GM21786 (cell line): ENCODE results near the gene P2RY11.

Experiments used
- ATAC-seq: cut with Tn5 transposase; IDR thresholded peaks from one replicate; pipeline ENCODE4 v1.9.1; 2021; ENCODE audit not compliant: unreplicated experiment

Gene P2RY11

DNA sequence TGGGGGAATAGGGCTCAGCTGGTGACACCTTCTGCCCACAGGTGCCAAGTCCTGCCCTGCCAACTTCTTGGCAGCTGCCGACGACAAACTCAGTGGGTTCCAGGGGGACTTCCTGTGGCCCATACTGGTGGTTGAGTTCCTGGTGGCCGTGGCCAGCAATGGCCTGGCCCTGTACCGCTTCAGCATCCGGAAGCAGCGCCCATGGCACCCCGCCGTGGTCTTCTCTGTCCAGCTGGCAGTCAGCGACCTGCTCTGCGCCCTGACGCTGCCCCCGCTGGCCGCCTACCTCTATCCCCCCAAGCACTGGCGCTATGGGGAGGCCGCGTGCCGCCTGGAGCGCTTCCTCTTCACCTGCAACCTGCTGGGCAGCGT, 2.1 kb downstream of the P2RY11 start:
- ATAC-seq, result no peak

DNA sequence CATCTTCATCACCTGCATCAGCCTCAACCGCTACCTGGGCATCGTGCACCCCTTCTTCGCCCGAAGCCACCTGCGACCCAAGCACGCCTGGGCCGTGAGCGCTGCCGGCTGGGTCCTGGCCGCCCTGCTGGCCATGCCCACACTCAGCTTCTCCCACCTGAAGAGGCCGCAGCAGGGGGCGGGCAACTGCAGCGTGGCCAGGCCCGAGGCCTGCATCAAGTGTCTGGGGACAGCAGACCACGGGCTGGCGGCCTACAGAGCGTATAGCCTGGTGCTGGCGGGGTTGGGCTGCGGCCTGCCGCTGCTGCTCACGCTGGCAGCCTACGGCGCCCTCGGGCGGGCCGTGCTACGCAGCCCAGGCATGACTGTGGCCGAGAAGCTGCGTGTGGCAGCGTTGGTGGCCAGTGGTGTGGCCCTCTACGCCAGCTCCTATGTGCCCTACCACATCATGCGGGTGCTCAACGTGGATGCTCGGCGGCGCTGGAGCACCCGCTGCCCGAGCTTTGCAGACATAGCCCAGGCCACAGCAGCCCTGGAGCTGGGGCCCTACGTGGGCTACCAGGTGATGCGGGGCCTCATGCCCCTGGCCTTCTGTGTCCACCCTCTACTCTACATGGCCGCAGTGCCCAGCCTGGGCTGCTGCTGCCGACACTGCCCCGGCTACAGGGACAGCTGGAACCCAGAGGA, 2.6 kb downstream of the P2RY11 start:
- ATAC-seq, result no peak

DNA sequence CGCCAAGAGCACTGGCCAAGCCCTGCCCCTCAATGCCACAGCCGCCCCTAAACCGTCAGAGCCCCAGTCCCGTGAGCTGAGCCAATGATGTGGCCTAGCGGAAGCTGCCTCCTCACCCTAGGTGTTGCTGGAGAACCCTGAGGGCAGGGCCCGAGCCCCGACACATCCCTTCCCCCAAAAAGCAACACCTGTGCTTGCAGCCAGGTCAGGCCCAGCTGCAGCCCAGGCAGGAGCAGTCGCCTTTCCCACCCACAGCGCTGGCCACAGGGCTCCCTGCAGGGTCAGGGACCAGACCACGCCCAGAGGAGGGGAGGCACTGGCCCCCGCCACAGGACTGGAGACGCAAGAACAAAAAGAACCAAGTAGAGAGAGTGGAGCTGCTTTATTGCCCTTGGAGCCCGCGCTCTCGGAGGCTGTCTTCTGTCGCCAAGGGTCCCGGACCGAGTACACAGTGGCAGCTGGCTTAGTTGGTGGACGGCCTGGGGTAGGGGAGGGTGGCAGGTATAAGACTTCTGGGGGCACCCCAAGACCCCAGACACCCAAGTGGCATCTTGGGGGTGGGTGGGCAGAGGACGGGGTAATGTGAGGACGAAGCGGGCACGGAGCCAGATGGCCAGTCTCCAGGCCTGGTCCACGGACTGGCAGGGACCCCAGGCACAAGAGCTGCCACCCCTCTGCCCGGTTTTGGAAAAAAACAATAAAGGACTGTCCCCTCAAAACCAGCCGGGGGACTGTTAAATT, 3.3 kb downstream of the P2RY11 start:
- ATAC-seq, result no peak

DNA sequence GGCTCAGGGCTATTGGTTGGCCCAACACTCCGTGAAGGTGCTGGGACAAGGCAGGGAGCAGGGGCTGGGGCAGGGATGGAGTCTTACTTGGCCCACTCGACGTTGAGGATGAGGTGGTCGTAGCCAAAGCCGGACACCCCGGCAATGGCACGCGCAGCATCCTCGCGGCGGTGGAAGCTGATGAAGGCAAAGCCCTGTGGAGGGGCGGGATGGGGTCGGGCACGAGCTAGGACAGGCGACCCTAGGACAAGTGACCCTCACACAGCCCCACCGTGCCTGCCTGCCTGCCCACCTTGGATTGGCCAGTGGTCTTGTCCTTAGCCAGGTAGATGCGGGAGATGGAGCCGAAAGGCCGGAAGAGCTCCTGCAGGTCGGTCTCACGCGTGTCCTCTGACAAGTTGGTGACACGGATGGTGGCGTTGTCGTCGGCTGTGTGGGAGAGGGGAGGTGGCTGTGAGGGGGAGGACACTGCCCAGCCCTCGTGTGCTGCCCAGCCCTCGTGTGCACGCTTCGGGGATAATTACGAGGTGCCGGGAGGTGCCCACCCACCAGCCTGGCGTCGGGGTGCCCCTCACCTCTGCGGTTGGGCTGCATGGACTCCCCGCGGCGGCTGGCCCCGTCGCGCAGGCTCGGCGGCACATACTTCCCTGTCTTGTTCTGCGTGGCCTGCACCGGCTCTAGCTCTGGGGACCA, 4.0 kb downstream of the P2RY11 start:
- no peak for ATAC-seq

DNA sequence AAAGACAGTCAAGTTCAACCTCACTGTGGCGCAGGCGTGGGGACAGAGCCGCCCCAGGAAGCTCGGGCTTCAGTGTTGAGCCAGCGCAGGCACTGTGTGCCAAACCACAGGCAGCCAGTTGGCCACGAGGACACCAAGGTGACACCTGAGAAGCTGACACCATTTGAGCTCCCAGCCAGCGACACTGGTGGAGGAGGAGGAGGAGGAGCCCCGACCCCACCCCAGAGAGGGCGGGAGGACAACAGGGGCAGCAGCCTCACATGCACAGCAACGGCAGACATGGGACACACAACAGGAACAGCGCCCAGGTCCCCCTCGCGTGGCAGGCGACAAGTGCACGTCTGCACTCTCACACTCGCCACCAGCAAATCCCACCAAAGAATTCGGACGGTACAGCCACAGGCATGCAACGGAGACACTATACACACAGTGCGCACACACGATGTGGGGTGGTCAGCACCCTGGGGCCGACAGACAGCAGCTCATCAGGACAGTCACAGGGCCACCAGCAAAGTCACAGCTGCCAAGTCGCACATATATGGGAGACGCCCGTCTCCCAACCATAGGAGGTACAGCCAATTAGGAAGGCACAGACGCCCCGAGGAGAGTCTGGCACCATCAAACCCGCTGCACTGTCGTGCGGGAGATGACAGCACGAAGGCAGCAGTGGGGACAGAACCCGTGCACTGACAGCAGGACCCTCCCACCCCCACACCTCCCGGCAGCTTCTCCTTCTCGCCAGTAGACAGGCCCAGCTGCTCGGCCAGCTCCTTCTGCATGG, 4.8 kb downstream of the P2RY11 start:
- no peak for ATAC-seq

DNA sequence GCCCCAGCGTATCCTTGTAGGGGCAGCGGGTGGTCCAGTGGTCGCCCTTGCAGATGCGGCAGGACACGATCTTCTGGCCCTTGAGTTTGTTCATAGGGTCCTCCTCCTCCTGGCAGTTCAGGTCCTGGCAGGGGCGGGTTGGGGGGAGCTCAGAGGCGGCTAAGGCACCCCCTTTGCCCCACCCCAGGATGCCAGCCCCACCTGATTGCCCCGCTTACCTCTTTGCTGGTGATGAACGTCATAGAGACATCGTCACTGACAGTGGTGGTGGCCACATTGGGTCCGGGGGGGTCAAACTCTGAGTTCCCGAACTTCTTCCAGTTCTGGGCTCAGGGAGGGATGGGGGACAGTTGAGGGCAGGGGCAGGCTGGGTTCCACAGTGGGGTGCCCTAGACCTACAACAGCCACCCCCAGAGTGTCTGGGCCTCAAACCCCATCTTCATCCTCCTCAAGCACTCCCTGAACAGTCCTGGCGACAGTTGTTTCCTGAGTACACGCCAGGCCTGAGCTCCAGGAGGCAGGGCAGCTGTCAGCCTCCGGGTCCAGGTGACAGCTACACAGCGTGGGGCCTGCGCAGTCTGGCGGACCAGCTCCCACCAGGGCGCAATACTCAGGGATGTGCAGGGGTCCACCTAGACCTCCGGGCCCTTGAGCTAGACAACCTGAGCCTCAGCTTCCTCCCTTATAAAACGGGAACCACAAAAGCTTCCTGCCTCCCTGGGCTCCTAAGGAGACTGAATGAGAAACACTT, 5.5 kb downstream of the P2RY11 start:
- no peak for ATAC-seq

DNA sequence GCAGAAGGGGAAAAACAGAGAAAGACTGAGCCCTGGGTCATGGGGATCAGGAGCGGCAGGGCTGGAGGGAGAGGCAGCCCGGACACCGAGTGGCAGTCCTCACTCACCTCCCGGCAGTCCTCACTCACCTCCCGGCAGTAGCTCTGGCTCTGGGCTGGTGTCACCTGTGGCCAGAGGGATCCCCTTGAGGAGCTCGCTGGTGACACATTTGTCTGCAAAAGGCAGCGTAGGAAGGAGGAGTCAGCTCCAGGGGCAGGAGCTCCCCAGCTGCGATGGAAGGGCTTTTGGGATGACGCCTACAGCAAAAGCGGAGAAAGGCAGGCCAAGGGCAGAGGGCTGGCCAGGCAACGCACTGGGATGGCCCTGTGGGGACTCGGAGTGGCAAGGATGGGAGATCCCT, 7.5 kb downstream of the P2RY11 start:
- ATAC-seq, result no peak

DNA sequence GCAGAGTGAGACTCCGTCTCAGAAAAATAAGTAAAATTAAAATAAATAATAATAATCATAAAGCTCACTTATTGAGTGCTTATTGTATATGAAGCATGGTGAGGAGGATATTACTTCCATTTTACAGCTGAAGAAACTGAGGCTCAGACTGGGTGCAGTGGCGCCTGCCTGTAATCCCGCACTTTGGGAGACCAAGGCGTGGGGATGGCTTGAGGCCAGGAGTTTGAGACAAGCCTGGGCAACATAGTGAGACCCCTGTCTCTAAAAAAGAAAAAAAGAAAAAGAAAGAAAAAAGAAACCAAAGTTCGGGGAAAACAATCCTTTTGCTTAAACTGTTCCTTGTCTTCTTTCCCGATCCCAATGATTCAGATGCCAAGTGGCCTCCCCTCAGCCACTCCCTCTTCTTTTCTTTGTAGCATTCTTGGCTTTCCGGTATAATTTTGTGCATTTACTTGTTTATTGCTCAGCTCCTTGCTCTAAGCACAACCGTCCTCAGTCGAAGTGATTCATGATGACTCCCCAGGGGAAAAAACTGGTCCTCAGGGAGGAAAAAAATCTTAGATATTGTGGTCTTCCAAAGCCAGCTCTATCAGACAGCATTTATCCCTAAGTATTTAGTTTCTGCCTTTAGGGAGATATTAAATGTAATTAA, 9.2 kb downstream of the P2RY11 start:
- ATAC-seq, result no peak

DNA sequence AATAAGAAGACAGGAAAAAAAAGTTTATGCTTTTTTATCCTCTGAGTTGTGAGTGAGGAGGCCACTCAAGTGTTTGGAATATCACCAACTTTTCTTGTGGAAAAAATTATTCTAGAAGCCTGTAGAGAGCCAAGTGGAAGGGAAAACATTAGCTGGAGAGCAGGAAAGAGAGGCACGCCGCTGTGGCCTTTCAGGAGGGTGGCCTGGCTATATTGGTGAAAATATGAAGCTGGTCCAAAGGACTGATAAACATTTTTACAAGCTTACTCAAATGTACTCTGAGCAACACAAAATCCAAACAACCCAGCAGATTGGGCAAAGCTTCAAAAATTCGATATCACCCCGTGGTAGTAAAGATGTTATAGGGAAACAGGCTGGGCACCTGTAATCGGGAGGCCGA, 10.6 kb downstream of the P2RY11 start:
- ATAC-seq, result no peak

DNA sequence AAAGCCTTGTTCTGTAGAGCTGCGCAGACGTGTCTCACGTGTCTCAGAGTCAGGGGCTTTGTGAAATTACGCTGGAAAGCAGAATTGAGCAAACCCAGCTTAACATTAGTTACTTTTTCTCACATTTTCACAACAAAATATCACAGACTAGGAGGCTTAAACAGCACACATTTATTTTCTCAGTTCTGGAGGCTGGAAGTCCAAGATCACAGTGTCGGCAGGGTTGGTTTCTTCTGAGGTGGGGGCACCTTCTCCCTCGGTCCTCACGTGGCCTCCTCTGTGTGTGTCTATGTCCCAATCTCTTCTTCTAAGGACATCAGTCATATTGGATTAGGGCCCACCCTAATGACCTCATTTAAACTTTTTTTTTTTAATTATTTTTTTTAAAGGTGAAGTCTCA, 12.9 kb downstream of the P2RY11 start:
- ATAC-seq, result no peak

DNA sequence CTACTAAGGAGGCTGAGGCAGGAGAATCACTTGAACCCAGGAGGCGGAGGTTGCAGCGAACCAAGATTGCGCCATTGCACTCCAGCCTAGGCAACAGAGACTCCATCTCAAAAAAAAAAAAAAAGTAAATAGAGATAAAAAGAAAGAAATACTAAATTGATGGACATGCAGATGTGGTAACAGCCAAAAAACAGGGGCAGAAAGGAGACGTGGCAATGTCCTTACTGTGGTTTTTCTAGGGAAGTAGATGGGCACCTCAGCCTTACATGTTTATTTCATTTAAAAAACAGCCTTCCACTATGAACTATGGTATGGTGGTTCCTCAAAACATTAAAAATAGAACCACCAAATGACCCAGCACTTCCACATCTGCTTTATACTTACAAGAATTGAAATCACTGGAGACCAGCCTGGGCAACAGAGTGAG, 14.7 kb downstream of the P2RY11 start:
- no peak for ATAC-seq

DNA sequence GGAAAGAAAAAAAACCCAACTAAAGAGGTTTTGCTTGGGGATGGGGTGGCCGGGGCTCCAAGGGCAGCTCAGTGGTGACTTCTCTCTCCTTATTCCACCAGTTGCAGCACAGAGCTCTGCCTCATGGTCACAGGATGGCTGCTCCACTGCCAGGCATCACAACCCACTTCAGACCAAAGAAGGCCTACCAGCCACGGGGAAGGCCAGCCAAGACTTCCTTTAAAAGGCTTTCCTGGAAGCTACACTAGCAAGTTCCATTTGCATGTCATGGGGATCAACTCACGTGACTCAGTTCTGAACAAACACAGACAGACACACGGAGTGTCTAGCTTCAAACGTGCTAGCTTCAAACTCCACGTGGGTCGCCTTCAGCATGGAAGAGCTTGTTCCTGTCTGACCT, 21.4 kb downstream of the P2RY11 start:
- no peak for ATAC-seq

DNA sequence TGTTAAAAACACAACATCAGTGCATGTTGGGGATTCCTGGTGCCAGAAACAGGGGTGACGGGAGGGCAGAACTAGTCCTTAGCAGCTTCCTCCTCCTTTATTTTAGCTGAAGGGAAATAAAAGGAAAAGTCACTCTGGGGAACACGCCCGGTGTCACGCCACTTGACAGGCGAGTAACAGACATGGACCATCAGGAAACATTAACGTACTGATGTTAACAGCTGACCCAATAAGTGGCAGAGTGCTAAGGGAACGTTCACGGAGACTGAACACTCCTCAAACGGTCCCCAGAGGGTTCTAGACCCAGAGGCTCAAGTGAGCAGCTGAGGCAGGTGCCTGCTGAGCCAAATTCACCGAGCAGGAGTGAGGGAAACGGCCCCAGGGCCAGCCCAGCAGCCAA, 22.1 kb downstream of the P2RY11 start:
- ATAC-seq, result no peak

DNA sequence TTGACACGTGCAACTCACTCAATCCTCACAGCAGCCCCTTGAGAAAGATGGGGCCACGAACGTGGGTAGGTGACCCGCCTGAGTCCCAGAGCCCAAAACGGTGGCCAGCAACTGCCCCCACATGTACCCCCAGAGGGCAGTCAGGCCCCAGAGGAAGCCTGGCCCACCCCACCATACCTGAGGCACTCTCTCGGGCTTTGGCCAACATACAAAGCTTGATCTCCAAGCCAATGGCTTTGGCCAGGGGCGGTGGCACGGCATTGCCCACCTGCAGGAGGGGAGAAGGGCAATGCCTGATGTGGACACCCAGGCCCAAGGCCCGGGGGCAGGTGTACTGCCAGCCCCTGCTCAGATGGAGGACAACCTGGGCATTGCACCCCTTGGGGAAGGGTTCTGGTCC, 22.5 kb downstream of the P2RY11 start:
- ATAC-seq, result no peak

DNA sequence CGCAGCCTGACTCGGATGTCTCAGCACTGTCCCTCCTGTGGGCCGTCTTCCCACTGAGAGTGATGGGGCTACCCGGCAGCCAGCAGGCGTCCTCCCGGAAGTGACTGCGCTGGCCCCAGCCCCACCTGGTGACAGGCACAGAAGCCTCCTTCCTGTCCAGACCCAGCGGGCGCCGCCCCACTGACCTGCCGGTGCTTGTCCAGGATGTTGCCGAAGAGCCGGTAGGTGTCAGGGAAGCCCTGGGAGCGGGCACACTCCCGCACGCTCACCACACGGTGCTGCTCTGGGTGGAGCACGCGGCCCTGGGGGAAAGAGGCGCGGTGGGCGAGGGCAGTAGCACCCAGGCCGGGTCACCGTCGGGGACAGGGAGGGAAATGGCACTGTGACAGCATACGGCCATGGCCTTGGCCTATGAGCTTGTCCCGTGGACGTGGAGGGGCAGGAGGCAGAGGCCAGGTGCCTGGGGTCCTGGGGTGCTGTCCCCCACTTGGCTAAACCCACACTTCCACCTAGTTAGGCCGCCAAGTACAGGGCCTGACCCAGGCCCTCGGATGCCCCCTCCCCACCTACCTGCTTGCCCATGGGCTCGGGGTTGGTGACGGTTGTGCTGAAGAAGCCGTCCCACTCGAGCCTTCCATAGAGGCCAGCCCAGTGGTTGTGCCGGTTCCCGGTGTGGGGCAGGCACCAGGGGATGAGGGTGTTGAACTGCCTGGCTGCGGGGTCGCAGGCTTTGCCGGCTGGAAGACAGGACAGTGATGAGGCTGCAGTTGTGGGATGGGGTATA, 24.2 kb downstream of the P2RY11 start:
- no peak for ATAC-seq

DNA sequence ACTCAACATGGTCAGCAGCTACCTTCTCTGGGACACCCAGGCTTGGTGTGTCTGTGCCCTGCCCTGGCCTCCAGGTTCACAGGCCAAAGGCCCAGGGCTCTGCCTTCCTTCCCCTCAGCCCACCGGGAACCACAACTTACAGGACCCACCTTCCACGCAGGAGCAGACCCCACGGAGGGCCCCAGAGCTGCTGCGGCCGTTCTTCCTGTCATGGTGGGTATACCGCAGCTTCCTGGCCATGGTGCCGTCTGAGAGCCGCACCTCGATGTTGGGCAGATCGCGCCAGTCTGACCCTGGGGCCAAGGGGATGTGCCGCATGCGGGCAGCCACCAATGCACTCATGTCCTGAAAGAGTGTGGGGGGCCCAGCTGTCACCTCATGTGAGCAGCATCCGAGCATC, 25.4 kb downstream of the P2RY11 start:
- ATAC-seq, result no peak

DNA sequence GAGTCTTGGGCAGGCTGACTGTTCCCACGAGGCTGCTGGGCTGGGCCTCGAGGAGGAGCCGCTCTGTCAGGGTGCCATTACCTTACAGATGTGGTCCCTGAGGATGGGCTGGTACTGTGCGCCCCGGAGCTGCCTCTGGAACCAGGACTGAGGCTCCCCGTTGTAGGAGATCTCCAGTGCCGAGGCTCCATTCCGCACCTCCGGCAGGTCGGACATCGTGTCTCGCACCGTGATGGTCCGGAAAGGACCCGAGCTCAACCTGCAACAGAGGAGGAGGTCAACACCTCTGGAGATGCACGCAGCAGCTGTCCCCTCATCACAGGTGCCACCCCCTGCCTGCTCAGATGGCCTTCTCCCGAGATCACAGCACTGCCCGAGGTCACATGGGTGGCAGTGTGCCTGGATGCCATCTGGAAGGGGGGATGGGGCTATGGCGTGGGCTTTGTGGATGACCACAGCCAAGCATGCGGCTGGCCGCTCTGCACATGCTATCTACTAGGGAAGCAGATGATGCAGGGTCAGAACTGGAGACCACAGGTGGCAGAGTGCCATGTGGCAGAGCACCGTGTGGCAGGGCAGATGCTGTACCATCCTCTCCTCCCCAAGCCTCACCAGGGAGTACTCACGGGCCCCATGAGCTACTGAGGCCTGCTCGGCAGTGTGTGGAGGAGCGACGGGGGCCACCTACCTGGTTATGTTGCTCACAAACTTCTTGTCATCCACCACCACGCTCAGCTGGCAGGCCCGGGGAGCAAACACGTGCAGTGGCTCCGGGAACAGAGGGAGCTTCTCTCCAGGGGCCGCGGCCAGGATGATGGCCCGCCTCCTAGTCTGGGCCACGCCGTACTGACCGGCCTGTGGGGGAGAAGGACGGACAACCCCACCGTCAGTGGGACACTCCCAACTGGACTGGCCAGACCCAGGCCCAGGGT, 26.5 kb downstream of the P2RY11 start:
- ATAC-seq, result no peak
